Retinal pigment epithelial cell (primary cell): ENCODE data around the gene DCBLD2.
"Not testable (repeated sequence)": the region's sequence is repeated elsewhere in the genome, so short reads cannot be mapped to it uniquely, and the experiment has no call there.

Experiments
- DNase-seq: peaks from one replicate; pipeline ENCODE4 v3.0.0-alpha.2; 2010; ENCODE audit warnings: low read depth
- H3K4me3 ChIP-seq: 2 replicates; pipeline ENCODE4 v1.5.1; 2011; ENCODE audit warnings: mild to moderate bottlenecking, low read length, control low read depth, moderate library complexity
- CTCF ChIP-seq: conservative IDR thresholded peaks from 2 replicates; pipeline ENCODE4 v1.5.1; 2011; ENCODE audit warnings: low read depth, low read length, control low read depth, inconsistent platforms

The DCBLD2 gene

DNA sequence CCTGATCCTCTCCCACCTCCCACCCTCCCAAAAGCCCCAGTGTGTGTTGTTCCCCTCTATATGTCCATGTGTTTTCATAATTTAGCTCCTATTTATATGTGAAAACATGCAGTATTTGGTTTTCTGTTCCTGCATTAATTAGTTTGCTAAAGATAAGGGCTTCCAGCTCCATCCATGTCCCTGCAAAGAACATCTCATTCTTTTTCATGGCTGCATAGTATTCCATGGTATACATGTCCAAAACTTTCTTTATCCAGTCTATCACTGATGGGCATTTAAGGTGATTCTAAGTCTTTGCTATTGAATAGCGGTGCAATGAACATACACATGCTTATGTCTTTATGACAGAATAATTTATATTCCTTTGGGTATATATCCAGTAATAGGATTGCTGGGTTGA lies 53.4 kb downstream of the DCBLD2 start:
- TF ChIP-seq CTCF, result no peak
- no peak for DNase-seq

DNA sequence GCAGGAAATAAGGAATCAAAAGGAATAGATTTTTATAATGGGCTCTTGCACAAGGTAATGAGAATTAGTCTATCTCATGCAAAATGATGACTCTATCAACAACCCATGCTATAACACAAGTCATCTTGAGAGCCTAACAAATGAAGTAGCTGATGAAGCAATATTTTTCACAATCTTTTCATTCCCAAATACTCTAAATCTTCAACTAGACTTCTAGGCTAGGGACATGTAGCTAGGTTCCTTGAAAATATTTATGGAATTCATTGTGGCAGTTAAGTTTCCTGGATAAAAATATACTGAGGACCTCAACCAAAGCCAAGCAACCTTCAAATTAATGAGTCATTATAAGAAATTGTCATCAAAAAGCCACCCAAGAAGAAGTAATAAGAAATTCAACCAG lies 55.4 kb downstream of the DCBLD2 start:
- DNase-seq, result peak; percentile 12
- no peak for TF ChIP-seq CTCF
- H3K4me3 ChIP-seq, result no peak overlapping the region

More for the DNA sequence above, 53.4 kb downstream of the DCBLD2 start:
- no peak overlapping the region for H3K4me3 ChIP-seq

- H3K4me3 ChIP-seq, result no peak overlapping the region
- peak; percentile 9 for DNase-seq
- no peak for TF ChIP-seq CTCF
These were observed 58.1 kb downstream of the DCBLD2 start for GRCh38 chr3:98843266-98843959.

DNA sequence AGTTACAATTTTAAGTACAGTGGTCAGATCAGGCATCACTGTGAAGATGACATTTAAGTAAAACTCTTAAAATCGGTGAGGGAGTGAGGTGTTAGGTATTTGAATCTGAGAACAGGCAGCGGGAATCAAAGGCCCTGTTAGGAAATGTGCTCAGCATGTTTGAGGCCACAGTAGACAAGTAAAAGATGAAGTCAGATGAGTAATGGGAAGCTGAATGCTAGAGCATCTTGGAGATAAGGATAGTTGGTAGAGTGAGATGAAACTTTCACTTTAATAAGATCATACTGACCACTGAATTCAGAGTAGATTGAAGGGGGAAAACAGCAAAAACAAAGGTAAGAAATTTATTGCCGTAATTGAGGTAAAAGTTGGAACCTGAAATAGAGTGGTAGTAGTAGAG lies 61.6 kb downstream of the DCBLD2 start:
- no peak overlapping the region for H3K4me3 ChIP-seq
- no peak for DNase-seq
- no peak for TF ChIP-seq CTCF

DNA sequence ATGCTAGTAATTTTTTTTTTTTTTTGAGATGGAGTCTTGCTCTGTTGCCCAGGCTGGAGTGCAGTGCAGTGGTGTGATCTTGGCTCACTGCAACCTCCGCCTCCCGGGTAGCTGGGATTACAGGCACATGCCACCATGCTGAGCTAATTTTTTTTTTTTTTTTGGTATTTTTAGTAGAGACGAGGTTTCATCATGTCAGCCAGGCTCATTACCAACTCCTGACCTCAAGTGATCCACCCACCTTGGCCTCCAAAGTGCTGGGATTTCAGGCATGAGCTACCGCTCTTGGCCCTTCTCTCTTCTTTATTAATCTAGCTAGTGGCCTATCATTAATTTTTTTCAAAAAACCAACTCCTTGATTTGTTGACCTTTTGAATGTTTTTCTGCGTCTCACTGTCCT lies 70.4 kb downstream of the DCBLD2 start:
- DNase-seq, H3K4me3 ChIP-seq: not testable (repeated sequence)

- no peak overlapping the region for H3K4me3 ChIP-seq
- no peak for DNase-seq
- TF ChIP-seq CTCF, result no peak
These were observed 72.2 kb downstream of the DCBLD2 start for GRCh38 chr3:98829246-98829832.

DNA sequence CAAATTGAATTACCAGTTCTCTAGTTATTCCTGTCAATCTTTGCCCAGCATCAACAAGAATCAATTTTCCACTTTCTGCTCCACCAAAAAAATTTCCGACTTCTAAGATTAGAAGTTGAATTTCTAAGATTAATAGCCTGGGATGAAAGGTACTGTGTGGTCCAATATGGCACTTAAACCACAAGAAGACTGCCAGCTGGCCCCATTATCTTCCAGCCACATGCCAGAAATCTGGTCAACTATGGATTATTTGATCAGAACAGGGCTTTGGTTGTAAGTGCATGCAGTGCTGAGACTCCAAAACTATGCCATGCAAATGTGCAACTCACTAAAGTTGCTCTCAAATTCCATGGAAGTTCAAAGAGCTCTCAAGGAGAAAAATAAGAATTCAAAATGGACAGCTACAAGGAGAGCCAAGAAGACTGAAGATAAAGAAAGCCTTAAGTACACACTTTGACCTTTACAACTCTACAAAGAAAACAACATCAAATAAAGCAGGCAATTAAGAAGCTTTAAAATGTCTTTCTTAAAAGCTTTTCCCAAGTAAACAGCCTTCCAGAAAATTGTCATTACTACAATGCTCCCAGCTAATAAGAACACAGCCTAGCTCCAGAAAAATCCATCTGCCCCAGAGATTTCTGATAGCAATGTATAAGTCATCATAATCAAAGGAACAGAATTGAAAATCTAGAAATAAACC lies 74.1 kb downstream of the DCBLD2 start:
- no peak overlapping the region for H3K4me3 ChIP-seq
- no peak for DNase-seq
- no peak for TF ChIP-seq CTCF
